K562 (cell line): Measurements from ENCODE around the gene GRIK1. TPM values are rescaled to one million over a fixed set of nuclear protein-coding genes. Genes with fewer than 3 reads are reported as not detected.

Experiments used
- ATF4 ChIP-seq: fragments of 450-650 bp; formaldehyde crosslinking; IDR thresholded peaks from 2 replicates; pipeline ENCODE4 v1.4.0; 2022; ENCODE audit warnings: mild to moderate bottlenecking, moderate library complexity
- ERF ChIP-seq: fragments of 450-650 bp; formaldehyde crosslinking; IDR thresholded peaks from 2 replicates; pipeline ENCODE4 v1.4.0; 2020; ENCODE audit warnings: mild to moderate bottlenecking, mixed read lengths
- FIP1L1 ChIP-seq: fragments of 200-400 bp; formaldehyde crosslinking; IDR thresholded peaks from 2 replicates; pipeline ENCODE4 v1.6.1; 2018; ENCODE audit warnings: mild to moderate bottlenecking, low read depth, low read length; ENCODE audit not compliant: poor library complexity, severe bottlenecking
- FOXJ3 ChIP-seq: sonication (generic); formaldehyde crosslinking; IDR thresholded peaks from 2 replicates; pipeline ENCODE4 v1.4.0; 2020; ENCODE audit warnings: mild to moderate bottlenecking, missing genetic modification reagents
- HNRNPLL ChIP-seq: fragments of 200-400 bp; formaldehyde crosslinking; IDR thresholded peaks from 2 replicates; pipeline ENCODE4 v1.6.1; 2017; ENCODE audit warnings: low read length, low read depth, mild to moderate bottlenecking; ENCODE audit not compliant: poor library complexity, severe bottlenecking
- NFXL1 ChIP-seq: fragments of 450-650 bp; formaldehyde crosslinking; IDR thresholded peaks from 2 replicates; pipeline ENCODE4 v1.4.0; 2021; ENCODE audit warnings: mild to moderate bottlenecking
- PKNOX1 ChIP-seq: fragments of 450-650 bp; IDR thresholded peaks from 2 replicates; pipeline ENCODE4 v1.6.1; 2016
- RBM15 ChIP-seq: fragments of 200-400 bp; formaldehyde crosslinking; IDR thresholded peaks from 2 replicates; pipeline ENCODE4 v1.6.1; 2018; ENCODE audit warnings: mild to moderate bottlenecking, low read length, moderate library complexity; ENCODE audit not compliant: insufficient read depth
- STAT5A ChIP-seq: IDR thresholded peaks from 2 replicates; pipeline ENCODE4 v1.6.1; 2012; ENCODE audit warnings: low read length, inconsistent platforms, borderline replicate concordance
- VEZF1 ChIP-seq: fragments of 200-800 bp; sonication (Bioruptor generic); IDR thresholded peaks from 2 replicates; pipeline ENCODE4 v1.6.1; 2017; ENCODE audit warnings: missing genetic modification characterization, missing compliant biosample characterization
- ZBTB26 ChIP-seq: fragments of 450-650 bp; formaldehyde crosslinking; IDR thresholded peaks from 2 replicates; pipeline ENCODE4 v1.4.0; 2022; ENCODE audit warnings: missing genetic modification characterization
- ZBTB7A ChIP-seq: IDR thresholded peaks from 2 replicates; pipeline ENCODE4 v1.6.1; 2011; ENCODE audit warnings: low read depth, mild to moderate bottlenecking, low read length, moderate library complexity, borderline replicate concordance; ENCODE audit not compliant: control insufficient read depth
- ZEB2 ChIP-seq: fragments of 450-650 bp; IDR thresholded peaks from 2 replicates; pipeline ENCODE4 v1.6.1; 2016
- ZNF316 ChIP-seq: fragments of 450-650 bp; IDR thresholded peaks from 2 replicates; pipeline ENCODE4 v1.6.1; 2016
- ZNF79 ChIP-seq: fragments of 250-450 bp; sonication (Bioruptor Pico); IDR thresholded peaks from 2 replicates; pipeline ENCODE4 v1.4.0; 2020; ENCODE audit warnings: low read depth, mild to moderate bottlenecking, moderate library complexity
- polyA plus RNA-seq, 8 experiments: library from polyadenylated mRNA; depleted of rRNA in 4 of 8; stranded (reverse) in 5 of 8; unstranded in 3 of 8; fragments of >200 nt; fragmentation: Nextera tagmentation in 2 of 8; fragmentation: Illumina TruSeq in 1 of 8; extraction: Ambion mirVana in 2 of 8; extraction: Trizol in 1 of 8; gene quantifications; 2 replicates each; pipeline versions ENCODE4 v1.2.1 to v1.2.3, GENCODE V29; 2011 to 2014; ENCODE audit warnings: inconsistent platforms in 1 of 8, missing spikeins in 1 of 8
- total RNA-seq, 7 experiments: library from RNA; depleted of rRNA in 6 of 7; stranded (reverse); fragments of >200 nt in 6 of 7; fragmentation: Illumina TruSeq in 2 of 7; extraction: Trizol in 2 of 7; gene quantifications; 2 replicates each; pipeline versions ENCODE4 v1.2.1 to v1.2.3, GENCODE V29; 2011 to 2021; ENCODE audit warnings: low replicate concordance in 1 of 7

GRIK1 gene
- total and polyA plus RNA-seq, 9 of the 15 experiments (the other 6 are each of a cell fraction or from before 2014, with no cell fraction given): 0.17 to 2.8 (median 0.53) TPM

- TF ChIP-seq VEZF1 (CRISPR knock-in tag): peak; percentile 36
- no peak for TF ChIP-seq FIP1L1
- peak; percentile 98 for TF ChIP-seq PKNOX1
- no peak for TF ChIP-seq HNRNPLL
- TF ChIP-seq ZNF79: 0 out of 2 replicates have a peak, but pooled peaks have one; percentile 43
- peak; percentile 47; the same call in 1 of the 2 replicates for TF ChIP-seq STAT5A
- TF ChIP-seq RBM15: no peak
- peak; percentile 65 for TF ChIP-seq ZBTB26
- 0 out of 2 replicates have a peak, but pooled peaks have one; percentile 1 for TF ChIP-seq ERF (CRISPR knock-in tag)
- peak; percentile 100 for TF ChIP-seq ZNF316
- no peak for TF ChIP-seq ZBTB7A
- TF ChIP-seq NFXL1 (CRISPR knock-in tag): peak; percentile 77; the same call in 1 of the 2 replicates
- TF ChIP-seq ATF4: peak; percentile 61; the same call in 1 of the 2 replicates
- TF ChIP-seq FOXJ3 (CRISPR knock-in tag): no peak; the same call in 1 of the 2 replicates
- peak; percentile 64; the same call in 1 of the 2 replicates for TF ChIP-seq ZEB2
Observed at GRCh38 chr21:29656504-29657239, 283.1 kb downstream of the GRIK1 start (continued).
